GM12865 (cell line): ENCODE data around the gene EWSR1.

ENCODE experiments used
- DNase-seq: peaks from one replicate; pipeline ENCODE4 v3.0.0; 2010; ENCODE audit warnings: low read depth
- H3K4me3 ChIP-seq: 2 replicates; pipeline ENCODE4 v1.5.1; 2011; ENCODE audit warnings: mild to moderate bottlenecking, low read depth, low read length, control low read depth
- TF ChIP-seq, protein P1 (sequence below): IDR thresholded peaks from 2 replicates; pipeline ENCODE4 v1.5.1; 2011; ENCODE audit warnings: low read length, control low read depth, low read depth, inconsistent platforms; ENCODE audit not compliant: insufficient read depth; ENCODE audit errors: missing control alignments

Gene EWSR1

DNA sequence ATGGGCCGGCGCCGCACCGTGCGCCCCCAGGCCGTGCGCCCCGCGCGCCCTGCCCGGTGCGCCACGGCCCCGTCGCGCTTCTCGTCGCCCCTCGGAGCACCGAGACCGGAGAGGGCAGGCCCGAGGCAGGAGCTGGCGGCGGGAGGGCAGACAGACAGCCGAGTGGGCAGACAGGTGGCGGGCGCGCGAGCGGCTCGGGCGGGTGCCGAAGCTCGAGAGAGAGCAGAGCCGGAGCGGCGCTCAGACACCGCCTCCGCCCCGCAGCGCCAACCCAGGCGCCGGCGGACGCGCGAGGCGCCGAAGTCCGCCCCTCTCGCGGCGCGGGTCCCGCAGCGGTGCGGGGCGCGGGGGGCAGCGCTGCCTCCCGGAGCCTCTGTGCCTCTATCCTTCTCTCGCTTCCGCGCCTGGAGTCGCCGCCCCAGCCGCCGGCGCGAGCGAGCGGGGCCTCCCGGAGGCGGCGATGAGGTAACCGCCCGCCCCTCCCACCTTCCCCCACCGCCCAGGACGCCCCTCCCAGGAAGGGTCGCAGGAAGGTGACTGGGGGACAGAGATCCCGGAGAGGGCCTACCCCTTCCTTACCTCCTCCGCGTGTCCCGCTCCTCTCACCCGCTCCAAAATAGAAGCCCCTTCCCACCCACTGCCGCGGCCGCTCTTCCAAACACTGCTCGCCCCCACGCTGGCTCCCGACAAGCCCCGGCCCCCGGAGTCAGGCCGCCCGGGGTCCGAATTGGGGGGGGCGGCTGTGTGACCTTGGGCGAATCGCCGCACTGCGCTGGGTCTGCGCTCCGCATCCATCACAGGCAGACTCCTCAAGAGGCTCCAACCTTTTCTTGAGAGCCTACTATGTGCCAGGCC is 47.4 kb downstream of the EWSR1 start, which contains the start of gene RASL10A:
Gene RASL10A (minus strand): TSS at position 412 of the 855 bp plus-strand sequence. CDS start 451 bp downstream, outside the sequence.
- no peak within 1 kb of the TSS for H3K4me3 ChIP-seq
- no peak for DNase-seq

DNA sequence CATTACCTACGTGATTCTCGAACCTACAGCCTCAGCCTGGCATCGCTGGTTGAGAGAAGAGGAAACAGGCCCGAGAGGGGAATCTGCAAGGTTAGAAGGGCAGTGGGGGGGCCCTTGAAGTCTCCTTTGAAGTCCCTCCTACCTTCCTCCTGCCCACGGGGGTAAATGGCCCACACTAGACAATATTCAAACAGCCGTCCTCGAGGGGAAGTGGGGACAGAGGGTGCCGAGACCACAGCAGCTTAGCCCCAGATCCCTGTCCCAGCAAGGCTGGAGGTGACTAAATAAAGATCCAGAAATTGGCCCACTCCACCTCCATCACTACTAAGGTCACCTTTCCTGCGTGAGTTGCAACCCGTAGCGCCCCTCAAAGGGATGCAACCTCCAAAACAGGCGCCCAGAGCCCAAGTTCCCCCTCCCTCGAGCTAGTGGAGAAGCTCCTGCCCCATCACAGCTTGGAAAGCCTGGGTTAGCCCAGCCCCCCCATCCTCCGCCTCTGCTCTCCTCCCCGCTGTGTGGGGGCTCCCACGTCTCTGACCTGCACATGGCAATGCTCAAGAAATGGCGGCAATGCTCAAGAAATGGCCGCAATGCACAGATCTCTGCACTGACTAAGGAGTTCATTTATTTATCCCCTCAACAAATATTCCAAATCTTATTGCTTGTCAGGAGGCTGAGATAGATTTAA is 48.2 kb downstream of the EWSR1 start:
- TF ChIP-seq, protein P1, sequence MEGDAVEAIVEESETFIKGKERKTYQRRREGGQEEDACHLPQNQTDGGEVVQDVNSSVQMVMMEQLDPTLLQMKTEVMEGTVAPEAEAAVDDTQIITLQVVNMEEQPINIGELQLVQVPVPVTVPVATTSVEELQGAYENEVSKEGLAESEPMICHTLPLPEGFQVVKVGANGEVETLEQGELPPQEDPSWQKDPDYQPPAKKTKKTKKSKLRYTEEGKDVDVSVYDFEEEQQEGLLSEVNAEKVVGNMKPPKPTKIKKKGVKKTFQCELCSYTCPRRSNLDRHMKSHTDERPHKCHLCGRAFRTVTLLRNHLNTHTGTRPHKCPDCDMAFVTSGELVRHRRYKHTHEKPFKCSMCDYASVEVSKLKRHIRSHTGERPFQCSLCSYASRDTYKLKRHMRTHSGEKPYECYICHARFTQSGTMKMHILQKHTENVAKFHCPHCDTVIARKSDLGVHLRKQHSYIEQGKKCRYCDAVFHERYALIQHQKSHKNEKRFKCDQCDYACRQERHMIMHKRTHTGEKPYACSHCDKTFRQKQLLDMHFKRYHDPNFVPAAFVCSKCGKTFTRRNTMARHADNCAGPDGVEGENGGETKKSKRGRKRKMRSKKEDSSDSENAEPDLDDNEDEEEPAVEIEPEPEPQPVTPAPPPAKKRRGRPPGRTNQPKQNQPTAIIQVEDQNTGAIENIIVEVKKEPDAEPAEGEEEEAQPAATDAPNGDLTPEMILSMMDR = no peak
- H3K4me3 ChIP-seq = no peak overlapping the region
- no peak for DNase-seq

More for the DNA sequence above, 47.4 kb downstream of the EWSR1 start, which contains the start of gene RASL10A:
- TF ChIP-seq, protein P1 = no peak

DNA sequence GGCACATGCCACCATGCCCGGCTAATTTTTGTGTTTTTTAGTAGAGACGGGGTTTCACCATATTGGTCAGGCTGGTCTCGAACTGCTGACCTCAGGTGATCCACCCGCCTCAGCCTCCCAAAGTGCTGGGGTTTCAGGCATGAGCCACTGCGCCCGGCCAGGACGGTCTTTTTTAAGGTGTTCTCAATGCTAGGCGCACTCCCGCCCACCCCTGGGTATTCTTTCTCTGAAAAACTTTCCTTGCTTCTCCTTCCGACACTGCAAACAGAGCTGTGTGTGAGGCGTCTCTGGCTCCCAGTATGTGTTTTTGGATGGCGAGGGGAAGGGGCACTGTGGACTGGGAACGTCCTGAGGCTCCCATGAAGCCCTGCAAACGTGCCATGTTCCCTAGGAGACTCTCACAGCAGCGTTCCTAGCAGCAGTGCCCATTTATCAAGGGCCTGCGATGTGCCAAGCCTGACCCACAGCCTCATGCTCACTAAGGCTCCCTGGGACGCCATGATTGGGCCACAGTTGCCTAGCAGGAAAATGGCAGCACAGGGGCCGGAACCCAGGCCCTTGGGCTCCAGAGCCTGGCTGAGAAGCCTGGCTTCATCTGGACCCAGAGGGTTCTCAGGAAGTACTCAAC is 49.9 kb downstream of the EWSR1 start:
- TF ChIP-seq, protein P1 = no peak
- no peak overlapping the region for H3K4me3 ChIP-seq

DNA sequence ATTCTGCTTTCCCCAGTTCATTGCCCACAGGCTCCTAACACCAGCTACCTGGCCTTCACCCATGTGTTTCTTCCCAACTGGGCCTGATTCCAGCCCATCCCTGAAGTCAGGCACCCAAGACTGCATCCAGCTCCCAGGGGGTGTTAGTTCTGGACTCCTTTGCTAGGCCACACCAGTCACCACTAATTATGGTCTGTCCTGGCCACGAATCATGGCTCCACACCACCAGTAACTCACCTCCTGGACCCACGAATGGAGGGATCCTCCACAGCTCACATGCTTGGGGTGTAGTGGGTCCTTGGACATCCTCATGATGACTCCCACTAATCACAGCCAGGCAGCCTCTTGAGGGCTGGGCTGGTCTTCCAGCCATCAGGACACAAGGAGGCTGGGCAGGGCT is 51.0 kb downstream of the EWSR1 start:
- TF ChIP-seq, protein P1 = no peak
- no peak for DNase-seq
- H3K4me3 ChIP-seq = no peak overlapping the region

More for the DNA sequence above, 49.9 kb downstream of the EWSR1 start:
- DNase-seq = no peak

DNA sequence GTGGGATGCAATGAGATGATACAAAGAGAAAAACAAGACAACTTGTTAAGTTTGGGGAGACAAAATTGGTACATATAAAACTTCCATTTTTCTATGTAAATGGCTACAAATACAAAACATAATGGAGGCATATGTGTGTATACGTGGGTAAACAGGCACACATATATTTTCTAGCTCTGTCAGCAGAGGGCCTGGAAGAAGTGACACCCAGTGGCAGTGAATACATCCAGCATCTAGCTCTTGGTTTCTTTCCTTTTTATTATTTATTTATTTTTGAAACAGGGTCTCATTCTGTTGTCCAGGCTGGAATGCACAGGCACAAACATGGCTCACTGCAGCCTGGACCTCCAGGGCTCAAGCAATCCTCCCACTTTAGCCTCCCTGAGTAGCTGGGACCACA is 52.5 kb downstream of the EWSR1 start:
- H3K4me3 ChIP-seq = no peak overlapping the region
- TF ChIP-seq, protein P1 = no peak
- no peak for DNase-seq

DNA sequence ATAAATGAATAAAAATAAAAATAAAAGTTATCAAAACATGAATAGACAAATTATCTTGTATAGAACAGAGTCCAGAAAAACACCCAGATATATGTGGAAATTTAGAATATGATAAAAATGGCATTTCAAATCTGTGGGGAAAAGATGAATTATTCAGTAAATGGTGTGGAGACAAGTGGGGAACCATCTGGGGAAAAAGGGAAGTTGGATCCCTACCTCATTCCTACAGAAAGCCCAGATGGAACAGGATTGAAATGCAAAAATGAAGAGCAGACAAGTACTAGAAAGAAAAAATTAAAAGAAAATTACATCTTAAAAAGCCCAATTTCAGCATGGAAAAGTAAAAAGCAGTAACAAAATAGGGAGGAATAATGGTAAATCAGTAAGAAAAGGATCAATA is 55.6 kb downstream of the EWSR1 start:
- no peak for DNase-seq
- TF ChIP-seq, protein P1 = no peak
- H3K4me3 ChIP-seq = no peak overlapping the region
